ENCODE data around the gene HNRNPLL. TPM values are rescaled to one million over a fixed set of nuclear protein-coding genes. Genes with fewer than 3 reads are reported as not detected.

Gene HNRNPLL
- total RNA-seq, 4 donors from 2014 or later: 11.9 to 38.1 (median 20.0) TPM

- DNase-seq: no peak
- TF ChIP-seq CTCF (IDR thresholded peaks at IDR 0.05) (peak in 1 of 6 experiments; percentile 11), POLR2A (IDR thresholded peaks at IDR 0.05) (no peak)
- intact Hi-C loops (cut with DNase I): no loop called here
These were observed 494 bp downstream of the HNRNPLL start for GRCh38 chr2:38602136-38602731.

GRCh38 chr2:38601463-38602135 lies 1.1 kb downstream of the HNRNPLL start:
- intact Hi-C loops (cut with DNase I): no loop called here
- peak overlapping the region; percentile 87 to 97 (median 92) for H3K4me3 ChIP-seq
- peak overlapping the region; percentile 97 to 99 (median 98) for H3K27ac ChIP-seq
- DNase-seq: no peak
- peaks cover 0 to 58% (median 15%) of the 10 kb centered on the region in 3 donors for H3K4me1 ChIP-seq
- H3K9me3 ChIP-seq: no peaks in the 10 kb centered on the region
- 1% methylated on average over 17 to 22 of the region's 25 CpGs for WGBS, 2 donors
- TF ChIP-seq POLR2A (IDR thresholded peaks at IDR 0.05) (no peak), CTCF (IDR thresholded peaks at IDR 0.05) (no peak)
- H3K36me3 ChIP-seq: no peaks in the 10 kb centered on the region
- H3K27me3 ChIP-seq: no peaks in the 10 kb centered on the region

More at GRCh38 chr2:38602136-38602731, 494 bp downstream of the HNRNPLL start:
- peaks cover 0 to 52% (median 14%) of the 10 kb centered on the region in 3 donors for H3K4me1 ChIP-seq
- H3K9me3 ChIP-seq: no peaks in the 10 kb centered on the region
- H3K36me3 ChIP-seq: no peaks in the 10 kb centered on the region
- 0% methylated on average over 13 of the region's 74 CpGs; no CpG with 5 or more reads in 1 of the 2 donors for WGBS, 2 donors
- peak overlapping the region; percentile 87 to 97 (median 92) for H3K4me3 ChIP-seq
- H3K27ac ChIP-seq: peak overlapping the region; percentile 97 to 99 (median 98)
- no peaks in the 10 kb centered on the region for H3K27me3 ChIP-seq

GRCh38 chr2:38600921-38601455 lies 1.7 kb downstream of the HNRNPLL start:
- DNase-seq: no peak
- intact Hi-C loops (cut with DNase I): no loop called here
- Histone ChIP-seq H3K36me3 (no peaks in the 10 kb centered on the region), H3K27ac (peak overlapping the region; percentile 97 to 99 (median 98)), H3K27me3 (no peaks in the 10 kb centered on the region), H3K4me1 (peaks cover 0 to 65% (median 15%) of the 10 kb centered on the region in 3 donors), H3K9me3 (no peaks in the 10 kb centered on the region), H3K4me3 (peak overlapping the region; percentile 87 to 97 (median 92))
- 8 to 9% methylated on average over 9 of the region's 9 CpGs for WGBS, 2 donors
- TF ChIP-seq CTCF (IDR thresholded peaks at IDR 0.05) (no peak), POLR2A (IDR thresholded peaks at IDR 0.05) (no peak)

- peak overlapping the region; percentile 37 to 98 (median 73) for H3K27ac ChIP-seq
- no peaks in the 10 kb centered on the region for H3K27me3 ChIP-seq
- no peaks in the 10 kb centered on the region for H3K36me3 ChIP-seq
- peak overlapping the region; percentile 87 to 97 (median 92) for H3K4me3 ChIP-seq
- 39 to 43% methylated on average over 15 of the region's 15 CpGs for WGBS, 2 donors
- H3K4me1 ChIP-seq: peaks cover 0 to 66% (median 15%) of the 10 kb centered on the region in 3 donors
- H3K9me3 ChIP-seq: no peaks in the 10 kb centered on the region
- DNase-seq: no peak
- no peak for TF ChIP-seq POLR2A (IDR thresholded peaks at IDR 0.05)
- TF ChIP-seq CTCF (IDR thresholded peaks at IDR 0.05): no peak
- intact Hi-C loops (cut with DNase I): no loop called here
These were observed 2.4 kb downstream of the HNRNPLL start for GRCh38 chr2:38600242-38600891.

All from esophagus squamous epithelium (tissue), 5 donors.